ENCODE measurements around the gene CFI. TPM values are rescaled to one million over a fixed set of nuclear protein-coding genes. Genes with fewer than 3 reads are reported as not detected.

CFI gene
- total RNA-seq, 1 donor = 17.3 TPM

DNA sequence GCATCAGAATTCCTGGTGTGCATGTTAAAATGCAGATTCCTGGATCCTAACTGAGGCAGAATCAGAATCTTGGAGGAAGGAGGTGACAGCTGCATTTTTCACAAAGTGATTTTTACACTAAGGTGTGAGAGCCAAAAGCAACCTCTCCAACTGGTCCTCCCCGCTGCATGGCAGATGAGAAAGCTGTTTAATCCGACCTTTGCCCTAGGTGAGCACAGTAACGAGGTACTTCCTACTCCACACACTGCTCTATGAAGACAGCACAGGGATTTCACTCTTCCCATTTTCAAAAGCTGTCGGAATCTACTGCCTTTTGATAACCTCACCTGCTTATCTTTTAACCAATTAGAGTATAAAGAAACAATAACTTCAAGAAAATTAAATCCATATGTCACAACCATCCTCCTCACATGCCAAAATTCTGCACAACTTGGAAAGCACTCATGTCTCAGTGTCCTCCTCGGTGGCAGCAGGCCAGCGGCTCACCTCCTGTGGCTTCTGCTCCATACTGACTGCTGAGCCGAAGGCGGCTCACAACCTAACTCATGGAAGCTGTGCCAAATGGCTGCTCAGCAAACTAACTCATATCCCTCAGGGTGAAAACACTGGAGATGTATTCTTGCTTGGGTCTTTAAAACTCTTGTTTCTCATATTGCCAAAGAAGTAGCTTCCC lies 102.1 kb downstream of the CFI start:
- H3K4me3 ChIP-seq (ENCODE audit: low read depth, low read length) = no peak overlapping the region
- TF ChIP-seq CTCF (IDR thresholded peaks at IDR 0.05; ENCODE audit: insufficient read depth, low read depth, low read length) = no peak
- DNase-seq (ENCODE audit: low read depth) = no peak

DNA sequence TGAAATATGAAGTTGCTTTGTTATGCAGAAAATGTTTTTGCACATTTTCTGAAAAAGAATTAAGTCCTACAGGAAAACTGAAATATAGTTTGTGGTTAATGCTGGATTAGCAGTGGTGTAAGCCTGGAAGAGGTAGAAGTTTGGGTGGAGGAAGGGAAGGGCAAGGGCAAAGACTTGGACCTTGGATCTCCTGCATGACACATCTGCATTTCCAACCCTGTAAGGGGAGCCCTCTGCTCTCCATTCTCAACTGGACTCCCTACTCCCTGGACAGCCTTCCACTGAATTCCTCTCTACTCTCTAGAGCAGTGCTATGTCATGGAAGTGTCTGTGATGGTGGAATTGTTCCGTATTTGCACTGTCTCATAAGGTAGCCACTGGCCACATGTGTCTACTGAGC lies 103.1 kb downstream of the CFI start:
- TF ChIP-seq CTCF (IDR thresholded peaks at IDR 0.05; ENCODE audit: insufficient read depth, low read depth, low read length) = no peak
- no peak for DNase-seq (ENCODE audit: low read depth)
- H3K4me3 ChIP-seq (ENCODE audit: low read depth, low read length) = no peak overlapping the region

DNA sequence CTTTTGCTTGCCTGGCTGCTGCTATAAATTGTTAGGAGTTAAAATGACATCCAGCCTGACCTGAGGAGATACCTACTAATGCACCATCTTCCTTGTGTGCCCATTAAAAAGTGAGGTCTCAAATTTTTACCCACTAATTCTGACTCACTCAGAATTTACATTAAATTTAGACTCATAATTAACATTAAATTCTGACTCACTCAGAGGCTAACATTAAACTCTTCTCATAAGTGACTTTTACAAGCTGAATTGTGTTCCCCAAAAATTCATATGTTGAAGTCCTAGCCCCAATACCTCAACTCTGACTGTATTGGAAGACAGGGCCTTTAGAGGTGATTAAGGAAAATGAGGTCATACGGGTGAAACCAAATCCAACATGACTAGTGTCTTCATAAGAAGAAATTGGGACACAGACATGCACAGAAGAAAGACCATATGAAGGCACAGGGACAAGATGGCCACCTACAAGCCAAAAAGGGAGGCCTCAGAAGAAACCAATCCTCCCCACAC lies 110.3 kb downstream of the CFI start:
- H3K4me3 ChIP-seq (ENCODE audit: low read depth, low read length) = no peak overlapping the region
- no peak for TF ChIP-seq CTCF (IDR thresholded peaks at IDR 0.05; ENCODE audit: insufficient read depth, low read depth, low read length)
- no peak for DNase-seq (ENCODE audit: low read depth)

Other genes starting within 250 kb of the CFI start
- 8.2 and 10.0 TPM in 2 replicates for gene MCUB, start 241.8 kb downstream of the CFI start, total RNA-seq
- 22.2 and 26.3 TPM in 2 replicates for gene CASP6, start 98.6 kb downstream of the CFI start, total RNA-seq
- gene PLA2G12A, start 71.9 kb downstream of the CFI start, total RNA-seq = 11.7 and 14.2 TPM in 2 replicates
- gene GAR1, start 13.8 kb upstream of the CFI start, total RNA-seq = 4.5 and 5.2 TPM in 2 replicates
- 0.32 TPM in 1 of 2 replicates, not detected in the other for gene RRH, start 26.0 kb upstream of the CFI start, total RNA-seq
- gene LRIT3, start 46.1 kb upstream of the CFI start, total RNA-seq = under 0.01 TPM in 1 of 2 replicates, not detected in the other
- gene EGF, start 110.9 kb upstream of the CFI start, total RNA-seq = 1.9 and 6.5 TPM in 2 replicates

All from fibroblast of villous mesenchyme (primary cell).